GM23338 (cell line): ENCODE results near the gene C6orf89. TPM values are rescaled to one million over a fixed set of nuclear protein-coding genes. Genes with fewer than 3 reads are reported as not detected.

ENCODE experiments used
- ATAC-seq: fragments of 200-7000 bp; cut with Tn5 transposase; 3 replicates; pipeline ENCODE4 v1.9.1; 2020
- DNase-seq: peaks from one replicate; pipeline ENCODE4 v3.0.0-alpha.2; 2015; ENCODE audit warnings: low spot score
- H2AFZ ChIP-seq: fragments of 200-600 bp; sonication (generic); 2 replicates; pipeline ENCODE4 v1.8.0; 2016; ENCODE audit warnings: antibody characterized with exemption, mild to moderate bottlenecking, moderate library complexity
- H3F3A ChIP-seq: fragments of 200-600 bp; sonication (generic); replicated peaks from 2 replicates; pipeline ENCODE4 v1.8.0; 2017; ENCODE audit warnings: antibody characterized with exemption, mixed run types, low read depth
- H3K27ac ChIP-seq: fragments of 200-600 bp; sonication (generic); 2 replicates; pipeline ENCODE4 v1.6.1; 2016; ENCODE audit warnings: low read depth
- H3K27me3 ChIP-seq: fragments of 200-600 bp; sonication (generic); 2 replicates; pipeline ENCODE4 v1.8.0; 2016; ENCODE audit warnings: mild to moderate bottlenecking, mixed run types, moderate library complexity; ENCODE audit not compliant: insufficient read depth
- H3K36me3 ChIP-seq: fragments of 200-600 bp; sonication (generic); 2 replicates; pipeline ENCODE4 v1.8.0; 2016; ENCODE audit warnings: mild to moderate bottlenecking; ENCODE audit not compliant: insufficient read depth
- H3K4me1 ChIP-seq: fragments of 200-600 bp; sonication (generic); 2 replicates; pipeline ENCODE4 v1.8.0; 2016; ENCODE audit warnings: mild to moderate bottlenecking, moderate library complexity; ENCODE audit not compliant: insufficient read depth
- H3K4me2 ChIP-seq: fragments of 200-600 bp; sonication (generic); 2 replicates; pipeline ENCODE4 v1.7.1; 2017; ENCODE audit warnings: mixed run types
- H3K4me3 ChIP-seq: fragments of 200-600 bp; sonication (generic); 2 replicates; pipeline ENCODE4 v1.6.1; 2016; ENCODE audit warnings: mixed run types
- H3K79me2 ChIP-seq: fragments of 200-600 bp; sonication (generic); replicated peaks from 2 replicates; pipeline ENCODE4 v1.8.0; 2017; ENCODE audit warnings: mild to moderate bottlenecking; ENCODE audit not compliant: insufficient read depth
- H3K9me2 ChIP-seq: fragments of 200-600 bp; sonication (generic); 2 replicates; pipeline ENCODE4 v1.8.0; 2017; ENCODE audit not compliant: insufficient read depth
- H4K20me1 ChIP-seq: fragments of 200-600 bp; sonication (generic); replicated peaks from 2 replicates; pipeline ENCODE4 v1.8.0; 2017; ENCODE audit warnings: mild to moderate bottlenecking; ENCODE audit not compliant: insufficient read depth
- H3K27ac Mint-ChIP-seq: 2 replicates; pipeline ENCODE4 v1.8.0; 2020; ENCODE audit warnings: inconsistent platforms, mild to moderate bottlenecking, moderate library complexity, mixed read lengths
- H3K27me3 Mint-ChIP-seq: 3 replicates; pipeline ENCODE4 v1.8.0; 2022; ENCODE audit warnings: low read depth, mild to moderate bottlenecking, moderate library complexity, mixed read lengths, inconsistent platforms; ENCODE audit not compliant: insufficient read depth, poor library complexity
- H3K36me3 Mint-ChIP-seq: 3 replicates; pipeline ENCODE4 v1.8.0; 2021; ENCODE audit warnings: low read depth, mild to moderate bottlenecking, inconsistent platforms, moderate library complexity, mixed read lengths
- H3K4me1 Mint-ChIP-seq: 3 replicates; pipeline ENCODE4 v1.8.0; 2020; ENCODE audit warnings: mild to moderate bottlenecking, inconsistent platforms, mixed read lengths
- H3K4me3 Mint-ChIP-seq: 3 replicates; pipeline ENCODE4 v1.8.0; 2021; ENCODE audit warnings: moderate library complexity, mild to moderate bottlenecking, inconsistent platforms, mixed read lengths
- H3K9me3 Mint-ChIP-seq: 3 replicates; pipeline ENCODE4 v1.8.0; 2020; ENCODE audit warnings: moderate library complexity, mild to moderate bottlenecking, inconsistent platforms, mixed read lengths
- CREB1 ChIP-seq: fragments of 250-450 bp; sonication (Bioruptor Pico); IDR thresholded peaks from 2 replicates; pipeline ENCODE4 v1.5.0; 2020; ENCODE audit warnings: low read depth, mild to moderate bottlenecking, moderate library complexity
- CTCF ChIP-seq, 2 experiments: fragments of 200-600 bp in 1 of 2; sonication (generic) in 1 of 2; conservative IDR thresholded peaks; 2 replicates each; pipeline versions ENCODE4 v1.5.1 to v1.6.1; 2016 to 2017; ENCODE audit warnings: antibody characterized with exemption in 2 of 2, low read depth in 2 of 2, mild to moderate bottlenecking in 2 of 2, moderate library complexity in 1 of 2
- ETS1 ChIP-seq: IDR thresholded peaks from 2 replicates; pipeline ENCODE4 v1.6.1; 2016; ENCODE audit warnings: antibody characterized with exemption
- EZH2 ChIP-seq: fragments of 200-600 bp; sonication (generic); IDR thresholded peaks from one replicate; pipeline ENCODE4 v1.8.0; 2017; ENCODE audit warnings: antibody characterized with exemption, mild to moderate bottlenecking, low read depth; ENCODE audit not compliant: unreplicated experiment
- EZH2phosphoT487 ChIP-seq: fragments of 200-600 bp; sonication (generic); IDR thresholded peaks from one replicate; pipeline ENCODE4 v1.8.1; 2018; ENCODE audit warnings: antibody characterized with exemption; ENCODE audit not compliant: unreplicated experiment
- JUNB ChIP-seq: IDR thresholded peaks from one replicate; pipeline ENCODE4 v1.6.1; 2016; ENCODE audit warnings: antibody characterized with exemption; ENCODE audit not compliant: unreplicated experiment
- NANOG ChIP-seq: IDR thresholded peaks from 2 replicates; pipeline ENCODE4 v1.6.1; 2016; ENCODE audit warnings: antibody characterized with exemption, borderline replicate concordance
- POLR2AphosphoS5 ChIP-seq: IDR thresholded peaks from 2 replicates; pipeline ENCODE4 v1.6.1; 2016; ENCODE audit warnings: antibody characterized with exemption, low read depth
- REST ChIP-seq: IDR thresholded peaks from one replicate; pipeline ENCODE4 v1.6.1; 2018; ENCODE audit warnings: antibody characterized with exemption; ENCODE audit not compliant: unreplicated experiment
- STAT1 ChIP-seq: IDR thresholded peaks from one replicate; pipeline ENCODE4 v1.6.1; 2016; ENCODE audit warnings: antibody characterized with exemption; ENCODE audit not compliant: unreplicated experiment
- ZNF114 ChIP-seq: fragments of 250-450 bp; sonication (Bioruptor Pico); IDR thresholded peaks from 2 replicates; pipeline ENCODE4 v1.5.0; 2020; ENCODE audit warnings: mild to moderate bottlenecking, moderate library complexity
- ZNF331 ChIP-seq: fragments of 250-450 bp; sonication (Bioruptor Pico); IDR thresholded peaks from 2 replicates; pipeline ENCODE4 v1.5.0; 2020; ENCODE audit warnings: low read depth, mild to moderate bottlenecking, moderate library complexity
- ZNF462 ChIP-seq: fragments of 250-450 bp; sonication (Bioruptor Pico); IDR thresholded peaks from 2 replicates; pipeline ENCODE4 v1.5.0; 2020; ENCODE audit warnings: mild to moderate bottlenecking, moderate library complexity
- polyA plus RNA-seq: library from polyadenylated mRNA; unstranded; fragments of >200 nt; fragmentation: Nextera tagmentation; extraction: Ambion mirVana; gene quantifications from 2 replicates; pipeline ENCODE4 v1.2.1, GENCODE V29; 2016
- total RNA-seq: library from RNA; depleted of rRNA; stranded (reverse); fragments of >200 nt; shearing (Covaris generic); gene quantifications from 2 replicates; pipeline ENCODE4 v1.2.3, GENCODE V29; 2014

C6orf89 gene
- total and polyA plus RNA-seq, 2 experiments from 2014 or later: 3.7 to 7.9 TPM

- H3K36me3 ChIP-seq: peaks cover 24% of the 10 kb centered on the region
- H3K27ac ChIP-seq: no peak overlapping the region
- H3K27ac Mint-ChIP-seq: no peak overlapping the region
- no peak overlapping the region for H2AFZ ChIP-seq
- H3K4me3 Mint-ChIP-seq: no peak overlapping the region
- peaks cover 78% of the 10 kb centered on the region for H3K36me3 Mint-ChIP-seq
- H3K4me1 Mint-ChIP-seq: peaks cover 30% of the 10 kb centered on the region
- H3K4me2 ChIP-seq: no peak overlapping the region
- H3F3A ChIP-seq: 0 out of 2 replicates have a peak, but pooled peaks cover 7% of the 10 kb centered on the region
- ATAC-seq: no peak
- H3K27me3 Mint-ChIP-seq: peaks cover 11% of the 10 kb centered on the region
- no peaks in the 10 kb centered on the region; the same call in 1 of the 2 replicates for H4K20me1 ChIP-seq
- H3K9me3 Mint-ChIP-seq: peaks cover 14% of the 10 kb centered on the region; the same call in 2 of the 3 replicates
- no peaks in the 10 kb centered on the region for H3K9me2 ChIP-seq
- TF ChIP-seq NANOG: no peak
- TF ChIP-seq POLR2AphosphoS5: no peak
- no peak for TF ChIP-seq EZH2phosphoT487
- TF ChIP-seq EZH2: no peak
- no peak for TF ChIP-seq CREB1 (CRISPR knock-in tag)
- TF ChIP-seq ZNF462 (CRISPR knock-in tag): no peak
- TF ChIP-seq JUNB: no peak
- TF ChIP-seq CTCF (conservative IDR thresholded peaks at IDR 0.05; ENCODE audit: low read depth in 2 of 2): no peak
- TF ChIP-seq STAT1: no peak
- no peak for TF ChIP-seq REST
- TF ChIP-seq ZNF114: no peak
- TF ChIP-seq ZNF331 (CRISPR knock-in tag): no peak
- no peak for TF ChIP-seq ETS1
- peaks cover 13% of the 10 kb centered on the region for H3K4me1 ChIP-seq
- no peak for DNase-seq
- no peak overlapping the region for H3K4me3 ChIP-seq
- peaks cover 52% of the 10 kb centered on the region for H3K79me2 ChIP-seq
- no peaks in the 10 kb centered on the region for H3K27me3 ChIP-seq
These were observed 28.4 kb upstream of the C6orf89 start for GRCh38 chr6:36857325-36857724.
